GM12892 (cell line): Measurements from ENCODE around the gene MYO18B.

Experiments used
- POLR2A ChIP-seq: IDR thresholded peaks from 2 replicates; pipeline ENCODE4 v1.6.1; 2011; ENCODE audit warnings: low read depth, low read length, control low read depth
- POLR2AphosphoS5 ChIP-seq: IDR thresholded peaks from 2 replicates; pipeline ENCODE4 v1.6.1; 2011; ENCODE audit warnings: low read depth, low read length, control low read depth
- TAF1 ChIP-seq: IDR thresholded peaks from 2 replicates; pipeline ENCODE4 v1.6.1; 2011; ENCODE audit warnings: low read depth, mild to moderate bottlenecking, control low read depth, low read length, borderline replicate concordance

GRCh38 chr22:25750569-25751173, 8.7 kb downstream of the MYO18B start:
- TF ChIP-seq POLR2A: no peak
- no peak for TF ChIP-seq POLR2AphosphoS5
- no peak for TF ChIP-seq TAF1
